GM19193 (cell line): ENCODE results near the gene ADGRG3.

ENCODE experiments used
- POLR2A ChIP-seq: IDR thresholded peaks from 4 replicates; pipeline ENCODE4 v1.6.1; 2011; ENCODE audit not compliant: insufficient read depth, insufficient read length; ENCODE audit errors: extremely low read depth

Gene ADGRG3

GRCh38 chr16:57628008-57628781 is 39.9 kb upstream of the ADGRG3 start, which contains the start of gene ADGRG1:
TSS of gene ADGRG1 (plus strand) at chr16:57628630. CDS start at chr16:57650288, 21,658 bp downstream.
- no peak for TF ChIP-seq POLR2A

GRCh38 chr16:57628783-57629293 is 39.3 kb upstream of the ADGRG3 start:
- TF ChIP-seq POLR2A = no peak

GRCh38 chr16:57629516-57630406 is 38.3 kb upstream of the ADGRG3 start:
- TF ChIP-seq POLR2A = no peak

GRCh38 chr16:57630407-57630797 is 37.7 kb upstream of the ADGRG3 start:
- TF ChIP-seq POLR2A = no peak

GRCh38 chr16:57630931-57631845 is 36.9 kb upstream of the ADGRG3 start:
- TF ChIP-seq POLR2A = no peak

- TF ChIP-seq POLR2A = no peak
These were observed 35.5 kb upstream of the ADGRG3 start for GRCh38 chr16:57632568-57632967.

GRCh38 chr16:57633383-57634064 is 34.6 kb upstream of the ADGRG3 start:
- TF ChIP-seq POLR2A = no peak

GRCh38 chr16:57634171-57634570 is 33.9 kb upstream of the ADGRG3 start:
- no peak for TF ChIP-seq POLR2A

GRCh38 chr16:57635266-57636097 is 32.6 kb upstream of the ADGRG3 start:
- no peak for TF ChIP-seq POLR2A

- no peak for TF ChIP-seq POLR2A
These were observed 31.9 kb upstream of the ADGRG3 start for GRCh38 chr16:57636184-57636583.

GRCh38 chr16:57637020-57637419 is 31.1 kb upstream of the ADGRG3 start:
- TF ChIP-seq POLR2A = no peak

- no peak for TF ChIP-seq POLR2A
These were observed 30.7 kb upstream of the ADGRG3 start for GRCh38 chr16:57637424-57637823.

- no peak for TF ChIP-seq POLR2A
These were observed 30.1 kb upstream of the ADGRG3 start for GRCh38 chr16:57637965-57638364.
